Activated CD8-positive, alpha-beta memory T cell treated with anti-CD3 and anti-CD28 coated beads, Interleukin-2, amount 50 U/mL, for 24 hours (primary cell): Measurements from ENCODE around the gene TEX2.
A peak's percentile ranks its signal among the peaks of the same experiment; 100 is the strongest.

Experiments
- DNase-seq: peaks from one replicate; pipeline ENCODE4 v3.0.0-alpha.2; 2020; ENCODE audit errors: extremely low read depth

The TEX2 gene

GRCh38 chr17:64160378-64160777, 102.7 kb downstream of the TEX2 start:
- no peak for DNase-seq

- DNase-seq = no peak
Measured at GRCh38 chr17:64158831-64159590, 104.0 kb downstream of the TEX2 start.

GRCh38 chr17:64158406-64158805, 104.7 kb downstream of the TEX2 start:
- no peak for DNase-seq

- no peak for DNase-seq
Measured at GRCh38 chr17:64157669-64158180, 105.3 kb downstream of the TEX2 start.

- DNase-seq = no peak
Measured at GRCh38 chr17:64156670-64157069, 106.4 kb downstream of the TEX2 start.

GRCh38 chr17:64155751-64156544, 107.1 kb downstream of the TEX2 start:
- no peak for DNase-seq

GRCh38 chr17:64155129-64155528, 107.9 kb downstream of the TEX2 start:
- DNase-seq = no peak

- DNase-seq = no peak
Measured at GRCh38 chr17:64154717-64155116, 108.3 kb downstream of the TEX2 start.

- no peak for DNase-seq
Measured at GRCh38 chr17:64154313-64154695, 108.8 kb downstream of the TEX2 start.

- DNase-seq = no peak
Measured at GRCh38 chr17:64153565-64154312, 109.3 kb downstream of the TEX2 start.

GRCh38 chr17:64152428-64153125, 110.5 kb downstream of the TEX2 start:
- DNase-seq = no peak

- no peak for DNase-seq
Measured at GRCh38 chr17:64151016-64151368, 112.1 kb downstream of the TEX2 start.

GRCh38 chr17:64150237-64151015, 112.6 kb downstream of the TEX2 start:
- DNase-seq = no peak

- no peak for DNase-seq
Measured at GRCh38 chr17:64149196-64149595, 113.9 kb downstream of the TEX2 start.

- no peak for DNase-seq
Measured at GRCh38 chr17:64148699-64149098, 114.4 kb downstream of the TEX2 start.

- no peak for DNase-seq
Measured at GRCh38 chr17:64148017-64148631, 114.9 kb downstream of the TEX2 start.

GRCh38 chr17:64147110-64148016, 115.7 kb downstream of the TEX2 start:
- no peak for DNase-seq

GRCh38 chr17:64146418-64147109, 116.5 kb downstream of the TEX2 start:
- peak; percentile 14 for DNase-seq
